Transverse colon (tissue), 3 donors: ENCODE results near the gene ARAF.

Experiments
- EP300 ChIP-seq: sonication (generic); formaldehyde crosslinking; IDR thresholded peaks from one replicate; pipeline ENCODE4 v1.6.1; 2017; ENCODE audit warnings: antibody characterized with exemption, low read depth
- TF ChIP-seq, protein P1 (sequence below), 5 experiments: fragments of 200-600 bp in 3 of 5; fragments of 450-650 bp in 2 of 5; sonication (generic) in 3 of 5; IDR thresholded peaks; 1 replicate in 2 of 5; 2 replicates in 3 of 5; pipeline ENCODE4 v1.5.1; 2016 to 2017; ENCODE audit warnings: antibody characterized with exemption in 5 of 5, inconsistent platforms in 3 of 5, mild to moderate bottlenecking in 2 of 5, moderate library complexity in 1 of 5

DNA sequence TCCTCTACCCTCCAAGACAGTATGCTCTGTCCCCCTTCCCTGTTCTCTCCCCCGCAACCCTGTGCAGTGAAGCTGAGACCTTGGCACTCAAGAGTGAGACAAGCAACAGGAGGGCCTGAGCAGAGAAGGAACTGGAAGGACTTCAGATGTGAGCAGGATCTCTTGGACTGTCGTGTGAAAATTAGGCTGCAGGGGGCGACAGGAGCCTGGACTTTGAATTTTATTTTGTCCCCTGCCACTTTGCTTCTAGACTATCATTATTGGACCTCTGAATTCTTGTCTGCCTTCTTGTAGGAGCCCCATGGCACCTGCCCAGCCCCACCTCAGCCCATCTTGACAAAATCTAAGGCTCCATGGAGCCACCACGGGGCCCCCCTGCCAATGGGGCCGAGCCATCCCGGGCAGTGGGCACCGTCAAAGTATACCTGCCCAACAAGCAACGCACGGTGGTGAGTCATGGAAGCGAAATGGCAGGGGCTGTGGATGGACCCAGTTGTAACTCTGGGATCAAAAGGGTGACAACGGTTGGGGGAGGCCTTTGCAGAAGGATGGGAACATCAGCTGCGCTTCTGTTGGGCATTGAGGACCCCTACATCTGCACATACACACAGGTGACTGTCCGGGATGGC, 1.7 kb downstream of the ARAF start:
- TF ChIP-seq, protein P1, sequence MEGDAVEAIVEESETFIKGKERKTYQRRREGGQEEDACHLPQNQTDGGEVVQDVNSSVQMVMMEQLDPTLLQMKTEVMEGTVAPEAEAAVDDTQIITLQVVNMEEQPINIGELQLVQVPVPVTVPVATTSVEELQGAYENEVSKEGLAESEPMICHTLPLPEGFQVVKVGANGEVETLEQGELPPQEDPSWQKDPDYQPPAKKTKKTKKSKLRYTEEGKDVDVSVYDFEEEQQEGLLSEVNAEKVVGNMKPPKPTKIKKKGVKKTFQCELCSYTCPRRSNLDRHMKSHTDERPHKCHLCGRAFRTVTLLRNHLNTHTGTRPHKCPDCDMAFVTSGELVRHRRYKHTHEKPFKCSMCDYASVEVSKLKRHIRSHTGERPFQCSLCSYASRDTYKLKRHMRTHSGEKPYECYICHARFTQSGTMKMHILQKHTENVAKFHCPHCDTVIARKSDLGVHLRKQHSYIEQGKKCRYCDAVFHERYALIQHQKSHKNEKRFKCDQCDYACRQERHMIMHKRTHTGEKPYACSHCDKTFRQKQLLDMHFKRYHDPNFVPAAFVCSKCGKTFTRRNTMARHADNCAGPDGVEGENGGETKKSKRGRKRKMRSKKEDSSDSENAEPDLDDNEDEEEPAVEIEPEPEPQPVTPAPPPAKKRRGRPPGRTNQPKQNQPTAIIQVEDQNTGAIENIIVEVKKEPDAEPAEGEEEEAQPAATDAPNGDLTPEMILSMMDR (IDR thresholded peaks at IDR 0.05), result peak in 3 of 5 experiments; percentile 12 to 19 (median 16)
- TF ChIP-seq EP300, result no peak
